Measurements from ENCODE around the gene IL1RAPL1.

DNA sequence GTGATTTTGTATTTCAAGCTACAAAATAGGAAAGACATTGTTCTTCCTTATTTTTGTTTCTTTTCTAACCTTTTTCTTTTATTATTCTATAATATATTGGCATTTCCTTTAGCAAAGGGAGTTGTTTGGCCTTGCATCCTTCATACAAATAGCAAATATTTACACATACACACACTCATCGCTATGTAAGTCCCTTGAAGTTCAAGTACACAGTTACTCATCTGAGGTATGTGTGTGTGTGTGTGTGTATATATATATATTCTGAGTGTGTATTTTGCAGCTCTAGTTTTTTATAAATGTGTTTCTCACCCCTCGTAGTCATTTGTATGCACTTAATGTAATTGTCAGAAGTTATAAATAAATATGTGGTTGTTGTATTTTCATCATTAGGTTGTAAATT, 903.4 kb downstream of the IL1RAPL1 start:
- TF ChIP-seq YY1 (IDR thresholded peaks at IDR 0.05; ENCODE audit: insufficient read depth, insufficient read length) (no peak), SUZ12 (IDR thresholded peaks at IDR 0.05; ENCODE audit: extremely low read depth, insufficient read depth, insufficient read length) (no peak), ZNF274 (IDR thresholded peaks at IDR 0.05; ENCODE audit: low read depth, low read length) (no peak)

All from NT2/D1 (cell line).